ENCODE measurements around the gene JMJD1C.
"Not testable (repeated sequence)": the region's sequence is repeated elsewhere in the genome, so short reads cannot be mapped to it uniquely, and the experiment has no call there.

The JMJD1C gene

GRCh38 chr10:63365976-63366765, 99.6 kb downstream of the JMJD1C start:
- DNase-seq (ENCODE audit: low spot score), result no peak

GRCh38 chr10:63364918-63365317, 100.9 kb downstream of the JMJD1C start:
- no peak for DNase-seq (ENCODE audit: low spot score)

- DNase-seq (ENCODE audit: low spot score), result no peak
Measured at GRCh38 chr10:63363951-63364350, 101.8 kb downstream of the JMJD1C start.

- DNase-seq (ENCODE audit: low spot score), result no peak
Measured at GRCh38 chr10:63355682-63356081, 110.1 kb downstream of the JMJD1C start.

GRCh38 chr10:63352976-63353375, 112.8 kb downstream of the JMJD1C start:
- no peak for DNase-seq (ENCODE audit: low spot score)

- no peak for DNase-seq (ENCODE audit: low spot score)
Measured at GRCh38 chr10:63348245-63348850, 117.4 kb downstream of the JMJD1C start.

DNA sequence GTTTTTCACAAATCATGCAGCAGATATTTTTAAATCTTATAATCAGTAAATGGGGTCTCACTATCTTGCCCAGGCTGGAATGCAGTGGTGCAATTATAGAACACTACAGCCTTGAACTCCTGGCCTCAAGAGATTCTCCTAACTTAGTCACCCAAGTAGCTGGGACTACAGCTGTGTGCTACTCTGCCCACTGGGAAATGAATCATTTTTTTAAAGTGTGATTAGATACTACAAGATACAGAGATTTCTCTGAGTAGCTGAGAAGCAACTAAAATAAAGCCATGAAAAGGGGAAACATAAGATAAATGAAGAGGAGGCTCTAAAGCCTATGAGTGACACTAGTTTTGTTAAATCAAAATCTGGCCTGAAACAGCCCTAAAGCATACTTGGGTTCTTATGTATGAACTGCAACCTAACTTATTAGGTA, 119.7 kb downstream of the JMJD1C start:
- no peak for DNase-seq (ENCODE audit: low spot score)

DNA sequence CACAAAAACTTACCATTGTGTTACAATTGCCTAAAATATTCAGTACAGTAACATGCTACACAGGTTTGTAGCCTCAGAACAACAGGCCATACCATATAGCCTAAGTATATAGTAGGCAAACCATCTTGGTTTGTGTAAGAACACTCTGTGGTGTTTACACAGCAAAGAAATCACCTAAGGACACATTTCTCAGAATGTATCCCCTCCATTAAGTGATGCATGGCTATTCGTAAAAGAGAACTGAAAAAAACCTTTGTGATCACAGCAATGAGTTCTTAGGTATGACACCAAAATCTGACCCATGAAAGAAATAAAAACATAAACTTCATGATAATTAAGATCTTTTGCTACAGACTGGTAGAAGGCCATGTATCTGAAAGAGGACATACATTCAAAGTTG, 121.5 kb downstream of the JMJD1C start:
- no peak for DNase-seq (ENCODE audit: low spot score)

DNA sequence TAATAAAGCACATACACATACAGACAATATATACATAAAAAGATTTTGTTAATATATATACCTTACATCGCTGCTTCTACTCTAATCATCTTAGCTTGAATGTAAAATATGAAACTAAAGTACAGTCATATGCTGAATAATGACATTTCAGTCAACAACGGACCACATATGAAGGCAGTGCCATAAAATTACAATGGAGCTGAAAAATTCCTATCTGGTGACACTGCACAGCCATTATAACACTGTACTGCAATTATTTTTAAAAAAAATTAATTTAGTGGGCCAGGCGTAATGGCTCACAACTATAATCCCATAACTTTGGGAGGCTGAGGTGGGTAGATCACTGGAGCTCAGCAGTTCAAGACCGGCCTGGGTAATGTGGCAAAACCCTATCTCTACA, 122.3 kb downstream of the JMJD1C start:
- no peak for DNase-seq (ENCODE audit: low spot score)

- not testable (repeated sequence) for DNase-seq (ENCODE audit: low spot score)
Measured at GRCh38 chr10:63339640-63340039, 126.1 kb downstream of the JMJD1C start.

GRCh38 chr10:63337455-63338251, 128.1 kb downstream of the JMJD1C start:
- no peak for DNase-seq (ENCODE audit: low spot score)

- DNase-seq (ENCODE audit: low spot score), result no peak
Measured at GRCh38 chr10:63331586-63331985, 134.2 kb downstream of the JMJD1C start.

DNA sequence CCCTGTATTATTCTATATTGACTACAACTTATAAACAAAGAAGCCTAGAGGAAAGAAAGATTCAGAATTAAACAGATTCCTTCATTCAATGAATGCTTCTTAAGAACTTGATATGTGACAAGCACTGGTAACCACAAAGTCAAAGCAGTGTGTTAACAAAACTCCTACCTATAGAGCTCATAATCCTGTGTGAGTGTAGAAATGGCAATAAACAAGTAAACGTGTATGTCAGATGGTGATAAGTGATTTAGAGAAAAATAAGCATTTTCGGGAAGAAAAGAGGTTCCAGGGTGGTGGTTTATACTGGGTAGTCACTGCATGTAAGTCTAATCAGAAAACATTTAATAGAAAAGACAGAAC, 141.3 kb downstream of the JMJD1C start:
- no peak for DNase-seq (ENCODE audit: low spot score)

GRCh38 chr10:63323701-63324494, 141.9 kb downstream of the JMJD1C start:
- no peak for DNase-seq (ENCODE audit: low spot score)

DNA sequence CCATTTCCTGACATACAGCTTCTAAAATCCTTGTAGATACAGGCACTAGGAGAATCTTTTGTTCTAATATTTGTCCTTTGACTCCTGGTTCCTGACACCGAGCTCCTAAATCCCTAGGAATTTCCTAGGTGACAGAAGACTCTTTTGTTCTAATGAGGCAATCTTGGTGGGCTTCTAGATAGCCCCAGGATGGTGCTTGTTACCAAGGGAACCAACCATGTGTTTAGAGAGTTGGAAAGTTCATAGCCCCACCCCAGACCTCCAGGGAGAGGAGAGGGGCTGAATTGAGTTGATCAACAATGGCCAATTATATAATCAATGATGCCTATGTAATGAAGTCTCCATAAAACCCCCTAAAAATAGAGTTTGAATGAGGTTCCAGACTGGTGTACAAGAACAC, 145.1 kb downstream of the JMJD1C start:
- DNase-seq (ENCODE audit: low spot score), result no peak

DNA sequence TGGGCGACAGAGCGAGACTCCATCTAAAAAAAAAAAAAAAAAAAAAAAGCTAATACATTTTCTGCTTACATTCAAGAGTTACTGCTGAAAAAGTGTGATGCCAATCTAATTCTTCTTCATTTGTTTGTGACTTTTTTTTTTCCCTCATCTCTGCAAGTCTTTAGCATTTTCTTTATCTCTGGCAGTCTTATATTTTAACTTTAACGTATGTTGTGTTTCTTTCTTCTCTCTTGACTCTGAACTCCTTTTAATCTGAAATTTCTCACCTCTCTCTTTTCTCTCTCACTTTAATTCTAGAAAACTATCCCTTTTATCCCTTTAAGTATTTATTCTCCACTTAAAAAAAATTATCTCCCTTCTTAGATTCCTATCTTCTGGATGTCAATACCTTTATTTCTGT, 146.5 kb downstream of the JMJD1C start:
- no peak for DNase-seq (ENCODE audit: low spot score)

DNA sequence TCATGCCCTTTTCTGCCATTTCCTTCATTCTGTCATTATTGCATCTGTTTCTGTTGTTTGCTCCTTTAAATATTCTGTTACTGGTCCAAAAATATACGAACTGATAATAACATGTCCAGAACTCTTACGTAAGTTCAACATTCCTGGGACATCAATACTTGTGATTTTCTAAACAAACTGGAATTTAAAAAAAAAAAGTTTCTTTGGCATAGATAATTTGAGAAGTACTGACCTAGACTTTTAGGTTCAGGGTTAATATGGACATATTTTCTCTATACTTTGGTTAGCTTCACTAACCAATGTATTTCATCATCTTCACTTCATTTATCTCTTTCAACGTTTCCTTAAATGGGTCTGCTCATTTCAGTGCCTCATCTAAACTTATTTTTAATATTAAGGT, 147.3 kb downstream of the JMJD1C start:
- DNase-seq (ENCODE audit: low spot score), result no peak

DNA sequence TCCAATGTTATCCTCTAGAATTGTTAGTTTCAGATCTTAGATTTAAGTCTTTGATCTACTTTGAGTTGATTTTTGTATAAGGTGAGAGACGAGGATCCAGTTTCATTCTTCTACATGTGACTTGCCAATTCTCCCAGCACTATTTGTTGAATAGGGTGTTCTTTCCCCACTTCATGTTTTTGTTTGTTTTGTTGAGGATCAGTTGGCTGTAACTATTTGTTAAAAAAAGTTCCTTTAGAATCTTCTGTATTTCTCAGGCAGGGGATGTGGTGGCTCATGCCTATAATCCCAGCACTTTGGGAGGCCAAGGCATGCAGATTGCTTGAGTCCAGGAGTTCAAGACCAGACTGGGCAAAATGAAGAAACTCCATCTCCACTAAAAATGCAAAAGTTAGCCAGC, 151.8 kb downstream of the JMJD1C start:
- no peak for DNase-seq (ENCODE audit: low spot score)

GRCh38 chr10:63313066-63313717, 152.6 kb downstream of the JMJD1C start:
- DNase-seq (ENCODE audit: low spot score), result no peak

- DNase-seq (ENCODE audit: low spot score), result no peak
Measured at GRCh38 chr10:63308628-63309027, 157.1 kb downstream of the JMJD1C start.

GRCh38 chr10:63304146-63304545, 161.6 kb downstream of the JMJD1C start:
- no peak for DNase-seq (ENCODE audit: low spot score)

DNA sequence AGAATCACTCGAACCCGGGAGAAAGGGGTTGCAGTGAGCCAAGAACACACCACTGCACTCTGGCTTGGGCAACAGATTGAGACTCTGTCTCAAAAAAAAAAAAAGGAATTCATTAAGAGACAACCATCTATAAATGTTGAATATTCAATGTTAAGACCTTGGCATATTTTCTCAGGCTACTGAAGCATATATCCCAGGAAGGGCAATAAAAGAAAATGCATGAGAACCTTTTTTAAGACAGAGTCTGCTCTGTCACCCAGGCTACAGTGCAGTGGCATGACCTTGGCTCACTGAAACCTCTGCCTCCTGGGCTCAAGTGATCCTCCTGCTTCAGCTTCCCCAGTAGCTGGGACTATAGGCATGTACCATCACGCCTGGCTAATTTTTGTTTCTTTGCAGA, 165.0 kb downstream of the JMJD1C start:
- DNase-seq (ENCODE audit: low spot score), result no peak
